Uterus (tissue), 4 donors: Measurements from ENCODE around the gene KCNQ2. TPM values are rescaled to one million over a fixed set of nuclear protein-coding genes. Genes with fewer than 3 reads are reported as not detected.

ENCODE experiments used
- DNase-seq, 2 donors: peaks; one replicate each; pipeline ENCODE4 v3.0.0-alpha.2; 2019 to 2020
- H3K27ac ChIP-seq, 2 donors: fragments of 200-600 bp; sonication (generic); 1 replicate in 1 of 2; 2 replicates in 1 of 2; pipeline ENCODE4 v1.5.1; 2016 to 2018
- H3K27me3 ChIP-seq, 2 donors: fragments of 200-600 bp; sonication (generic); one replicate each; pipeline ENCODE4 v1.5.1; 2018 to 2019; ENCODE audit warnings: control low read depth in 1 of 2
- H3K36me3 ChIP-seq, 2 donors: fragments of 200-600 bp; sonication (generic); one replicate each; pipeline ENCODE4 v1.5.1; 2019; ENCODE audit warnings: control low read depth in 1 of 2
- H3K4me1 ChIP-seq, 2 donors: fragments of 200-600 bp; sonication (generic); one replicate each; pipeline ENCODE4 v1.5.1; 2018 to 2019; ENCODE audit warnings: control low read depth in 1 of 2
- H3K4me3 ChIP-seq, 2 donors: fragments of 200-600 bp; sonication (generic); 1 replicate in 1 of 2; 2 replicates in 1 of 2; pipeline ENCODE4 v1.5.1; 2018 to 2019; ENCODE audit warnings: mild to moderate bottlenecking in 1 of 2
- H3K9me3 ChIP-seq, 2 donors: fragments of 200-600 bp; sonication (generic); one replicate each; pipeline ENCODE4 v1.5.1; 2019; ENCODE audit warnings: control low read depth in 1 of 2
- CTCF ChIP-seq, 4 experiments: fragments of 200-600 bp in 2 of 4; fragments of 450-650 bp in 2 of 4; sonication (generic) in 2 of 4; IDR thresholded peaks; one replicate each; pipeline ENCODE4 v1.5.1; 2016 to 2019; ENCODE audit warnings: antibody characterized with exemption in 4 of 4, mild to moderate bottlenecking in 2 of 4, moderate library complexity in 1 of 4
- POLR2A ChIP-seq, 2 donors: fragments of 450-650 bp; IDR thresholded peaks; one replicate each; pipeline ENCODE4 v1.6.1; 2016; ENCODE audit warnings: antibody characterized with exemption in 2 of 2, mild to moderate bottlenecking in 1 of 2, moderate library complexity in 1 of 2
- intact Hi-C: fragments of 100-400 bp; cut with DNase I; formaldehyde crosslinking; loops from one replicate; pipeline ENCODE4 v1.15.1; 2023; ENCODE audit warnings: low total_unique reads
- total RNA-seq, 4 donors: library from RNA; depleted of rRNA in 3 of 4; stranded (reverse); fragments of >200 nt in 3 of 4; gene quantifications; one replicate each; pipeline versions ENCODE4 v1.1.0 to v1.2.4, GENCODE V29; 2014 to 2023
- donor health status: DM: yes; HTN: yes; CAD: no.

The KCNQ2 gene
- total RNA-seq, 4 donors from 2014 or later = 1.2 to 4.9 TPM; not detected in 2

GRCh38 chr20:63363013-63363957 lies 109.2 kb downstream of the KCNQ2 start:
- peaks cover 0 to 6% of the 10 kb centered on the region in 2 donors for H3K4me1 ChIP-seq
- no peak overlapping the region for H3K27ac ChIP-seq
- no peaks in the 10 kb centered on the region for H3K36me3 ChIP-seq
- peaks cover 8 to 9% of the 10 kb centered on the region in 2 donors for H3K27me3 ChIP-seq
- no peak for DNase-seq
- H3K4me3 ChIP-seq = no peak overlapping the region
- intact Hi-C loops = no loop called here
- no peaks in the 10 kb centered on the region for H3K9me3 ChIP-seq
- no peak for TF ChIP-seq POLR2A (IDR thresholded peaks at IDR 0.05)
- TF ChIP-seq CTCF (IDR thresholded peaks at IDR 0.05) = no peak

- no peak for DNase-seq
- no peak for TF ChIP-seq CTCF (IDR thresholded peaks at IDR 0.05)
- Histone ChIP-seq H3K27ac (no peak overlapping the region), H3K4me3 (no peak overlapping the region), H3K4me1 (peaks cover 0 to 6% of the 10 kb centered on the region in 2 donors), H3K9me3 (no peaks in the 10 kb centered on the region), H3K36me3 (no peaks in the 10 kb centered on the region), H3K27me3 (peaks cover 8 to 9% of the 10 kb centered on the region in 2 donors)
- intact Hi-C loops = no loop called here
Measured at GRCh38 chr20:63362436-63363009, 109.9 kb downstream of the KCNQ2 start.

- TF ChIP-seq CTCF (IDR thresholded peaks at IDR 0.05) = no peak
- TF ChIP-seq POLR2A (IDR thresholded peaks at IDR 0.05) = no peak
- no peaks in the 10 kb centered on the region for H3K36me3 ChIP-seq
- DNase-seq = no peak
- no peaks in the 10 kb centered on the region for H3K9me3 ChIP-seq
- peaks cover 0 to 6% of the 10 kb centered on the region in 2 donors for H3K4me1 ChIP-seq
- intact Hi-C loops = no loop called here
- no peak overlapping the region for H3K4me3 ChIP-seq
- H3K27ac ChIP-seq = no peak overlapping the region
- peaks cover 8 to 9% of the 10 kb centered on the region in 2 donors for H3K27me3 ChIP-seq
Measured at GRCh38 chr20:63361519-63362435, 110.7 kb downstream of the KCNQ2 start.

- intact Hi-C loops = no loop called here
- no peak for DNase-seq
- Histone ChIP-seq H3K9me3 (no peaks in the 10 kb centered on the region), H3K27me3 (peaks cover 8 to 9% of the 10 kb centered on the region in 2 donors), H3K4me1 (peaks cover 0 to 6% of the 10 kb centered on the region in 2 donors), H3K27ac (no peak within 1 kb of the TSS), H3K36me3 (no peaks in the 10 kb centered on the region), H3K4me3 (no peak within 1 kb of the TSS)
- TF ChIP-seq CTCF (IDR thresholded peaks at IDR 0.05) (no peak), POLR2A (IDR thresholded peaks at IDR 0.05) (no peak)
Measured at GRCh38 chr20:63360850-63361518, 111.5 kb downstream of the KCNQ2 start, which contains the start of gene CHRNA4. Gene CHRNA4 (minus strand): TSS chr20:63361349. CDS start chr20:63361165, 184 bp downstream.
